ENCODE data around the gene ARG2. TPM values are rescaled to one million over a fixed set of nuclear protein-coding genes. Genes with fewer than 3 reads are reported as not detected.

The ARG2 gene
- total RNA-seq, 4 donors from 2014 or later = 1.6 to 13.9 (median 11.3) TPM

GRCh38 chr14:67646131-67646530 is 26.4 kb downstream of the ARG2 start:
- ATAC-seq (ENCODE audit: low FRiP score) = no peak
- no peak for DNase-seq (ENCODE audit: low spot score)
- TF ChIP-seq, protein P1, sequence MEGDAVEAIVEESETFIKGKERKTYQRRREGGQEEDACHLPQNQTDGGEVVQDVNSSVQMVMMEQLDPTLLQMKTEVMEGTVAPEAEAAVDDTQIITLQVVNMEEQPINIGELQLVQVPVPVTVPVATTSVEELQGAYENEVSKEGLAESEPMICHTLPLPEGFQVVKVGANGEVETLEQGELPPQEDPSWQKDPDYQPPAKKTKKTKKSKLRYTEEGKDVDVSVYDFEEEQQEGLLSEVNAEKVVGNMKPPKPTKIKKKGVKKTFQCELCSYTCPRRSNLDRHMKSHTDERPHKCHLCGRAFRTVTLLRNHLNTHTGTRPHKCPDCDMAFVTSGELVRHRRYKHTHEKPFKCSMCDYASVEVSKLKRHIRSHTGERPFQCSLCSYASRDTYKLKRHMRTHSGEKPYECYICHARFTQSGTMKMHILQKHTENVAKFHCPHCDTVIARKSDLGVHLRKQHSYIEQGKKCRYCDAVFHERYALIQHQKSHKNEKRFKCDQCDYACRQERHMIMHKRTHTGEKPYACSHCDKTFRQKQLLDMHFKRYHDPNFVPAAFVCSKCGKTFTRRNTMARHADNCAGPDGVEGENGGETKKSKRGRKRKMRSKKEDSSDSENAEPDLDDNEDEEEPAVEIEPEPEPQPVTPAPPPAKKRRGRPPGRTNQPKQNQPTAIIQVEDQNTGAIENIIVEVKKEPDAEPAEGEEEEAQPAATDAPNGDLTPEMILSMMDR (IDR thresholded peaks at IDR 0.05) = no peak

GRCh38 chr14:67650151-67650550 is 30.4 kb downstream of the ARG2 start:
- TF ChIP-seq, protein P1 (IDR thresholded peaks at IDR 0.05) = no peak
- DNase-seq (ENCODE audit: low spot score) (no peak), ATAC-seq (ENCODE audit: low FRiP score) (no peak)

DNA sequence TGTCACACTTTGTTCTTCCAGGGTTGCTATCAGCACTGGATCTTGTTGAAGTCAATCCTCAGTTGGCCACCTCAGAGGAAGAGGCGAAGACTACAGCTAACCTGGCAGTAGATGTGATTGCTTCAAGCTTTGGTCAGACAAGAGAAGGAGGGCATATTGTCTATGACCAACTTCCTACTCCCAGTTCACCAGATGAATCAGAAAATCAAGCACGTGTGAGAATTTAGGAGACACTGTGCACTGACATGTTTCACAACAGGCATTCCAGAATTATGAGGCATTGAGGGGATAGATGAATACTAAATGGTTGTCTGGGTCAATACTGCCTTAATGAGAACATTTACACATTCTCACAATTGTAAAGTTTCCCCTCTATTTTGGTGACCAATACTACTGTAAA is 31.0 kb downstream of the ARG2 start:
- TF ChIP-seq, protein P1 (IDR thresholded peaks at IDR 0.05) = no peak
- no peak for DNase-seq (ENCODE audit: low spot score)
- ATAC-seq (ENCODE audit: low FRiP score) = peak; percentile 82

DNA sequence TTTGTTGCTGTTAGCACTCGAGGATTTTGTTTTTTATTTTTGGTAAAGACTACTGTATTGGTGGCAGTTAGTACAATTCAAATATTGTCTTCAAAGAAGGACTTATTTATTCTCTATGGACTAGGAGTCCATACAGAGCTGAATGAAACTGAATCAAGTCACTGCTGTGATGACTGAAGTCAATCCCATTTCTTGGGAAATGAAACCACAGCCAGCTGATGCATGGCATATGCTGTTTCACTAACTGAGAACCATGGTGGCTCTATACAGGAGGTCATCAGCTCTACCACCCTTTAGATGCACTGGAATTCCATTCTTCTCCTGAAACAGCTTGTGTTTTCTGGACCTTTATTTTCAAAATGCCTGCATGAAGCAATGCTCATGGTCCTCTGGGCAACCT is 32.5 kb downstream of the ARG2 start:
- no peak for DNase-seq (ENCODE audit: low spot score)
- no peak for ATAC-seq (ENCODE audit: low FRiP score)
- TF ChIP-seq, protein P1 (IDR thresholded peaks at IDR 0.05) = no peak

GRCh38 chr14:67653651-67654280 is 34.0 kb downstream of the ARG2 start:
- TF ChIP-seq, protein P1 (IDR thresholded peaks at IDR 0.05) = no peak
- ATAC-seq (ENCODE audit: low FRiP score) (no peak), DNase-seq (ENCODE audit: low spot score) (no peak)

DNA sequence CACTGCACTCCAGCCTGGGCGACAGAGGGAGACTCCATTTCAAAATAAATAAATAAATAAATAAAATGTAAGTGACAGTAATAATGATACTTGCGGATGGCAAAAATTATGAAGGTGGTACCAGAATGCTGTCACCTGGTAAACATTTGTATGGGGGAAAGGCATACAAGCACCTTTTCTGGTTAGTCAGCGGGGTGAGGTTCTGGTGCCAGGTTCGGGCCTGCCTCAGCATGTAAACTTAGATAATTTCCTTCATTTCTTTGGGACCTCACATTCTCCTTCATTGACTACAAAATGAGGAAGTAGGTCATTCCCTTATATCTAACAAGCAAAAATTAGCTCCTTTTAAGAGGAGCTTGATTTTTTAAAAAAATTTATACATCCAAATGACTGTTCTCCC is 43.9 kb downstream of the ARG2 start:
- TF ChIP-seq, protein P1 (IDR thresholded peaks at IDR 0.05) = no peak
- DNase-seq (ENCODE audit: low spot score) (no peak), ATAC-seq (ENCODE audit: low FRiP score) (no peak)

DNA sequence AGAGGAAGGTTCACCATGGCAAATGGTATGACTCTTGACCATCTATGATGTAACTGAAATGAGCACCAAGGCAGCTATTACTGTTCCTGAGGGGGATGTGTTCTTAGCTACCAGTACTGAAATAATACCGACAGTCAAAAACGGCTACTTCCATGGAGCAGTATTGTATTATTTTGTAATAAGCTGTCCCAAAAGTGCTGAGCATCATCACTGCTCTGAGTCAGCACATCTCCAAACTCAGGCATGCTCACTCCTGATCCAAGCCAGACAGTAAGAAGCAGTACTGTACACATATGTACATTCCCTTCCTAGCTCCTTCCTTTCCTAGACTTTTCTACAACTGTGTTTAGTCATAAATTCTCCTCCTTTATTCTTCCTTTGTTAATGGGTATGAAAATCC is 46.1 kb downstream of the ARG2 start:
- DNase-seq (ENCODE audit: low spot score) = no peak
- TF ChIP-seq, protein P1 (IDR thresholded peaks at IDR 0.05) = no peak
- ATAC-seq (ENCODE audit: low FRiP score) = no peak
